Keratinocyte (primary cell): ENCODE data around the gene CD14. TPM values are rescaled to one million over a fixed set of nuclear protein-coding genes. Genes with fewer than 3 reads are reported as not detected.

Experiments
- DNase-seq: peaks from one replicate; pipeline ENCODE4 v3.0.0-alpha.2; 2011; ENCODE audit warnings: low read depth, missing footprints, low spot score
- FAIRE-seq: peaks from 2 replicates; lab custom pipeline; 2011; peaks lifted over from hg19 to GRCh38; lab: Jason Lieb, UNC
- H2AFZ ChIP-seq: 2 replicates; pipeline ENCODE4 v1.6.0; 2012; ENCODE audit warnings: low read length, control low read depth, inconsistent platforms; ENCODE audit not compliant: control insufficient read depth
- H3K27ac ChIP-seq: 2 replicates; pipeline ENCODE4 v1.5.1; 2011; ENCODE audit warnings: low read length; ENCODE audit not compliant: control insufficient read depth, insufficient read depth
- H3K27me3 ChIP-seq: 3 replicates; pipeline ENCODE4 v1.6.0; 2011; ENCODE audit warnings: low read length; ENCODE audit not compliant: control insufficient read depth, insufficient read depth; ENCODE audit errors: extremely low read depth
- H3K36me3 ChIP-seq, 2 experiments: 2 replicates in 1 of 2; 3 replicates in 1 of 2; pipeline ENCODE4 v1.5.1; 2011; ENCODE audit warnings: low read length in 2 of 2, mild to moderate bottlenecking in 1 of 2; ENCODE audit not compliant: control insufficient read depth in 2 of 2, insufficient read depth in 2 of 2; ENCODE audit errors: extremely low read depth in 1 of 2
- H3K4me1 ChIP-seq: 3 replicates; pipeline ENCODE4 v1.5.1; 2011; ENCODE audit warnings: low read length; ENCODE audit not compliant: control insufficient read depth, insufficient read depth; ENCODE audit errors: extremely low read depth
- H3K4me2 ChIP-seq: 3 replicates; pipeline ENCODE4 v1.6.0; 2011; ENCODE audit warnings: low read depth, low read length; ENCODE audit not compliant: control insufficient read depth, insufficient read depth; ENCODE audit errors: extremely low read depth
- H3K4me3 ChIP-seq, 3 experiments: fragments of 200-600 bp in 1 of 3; sonication (generic) in 1 of 3; 2 replicates in 2 of 3; 3 replicates in 1 of 3; pipeline ENCODE4 v1.5.1; 2011 to 2016; ENCODE audit warnings: low read length in 3 of 3, mild to moderate bottlenecking in 3 of 3, control low read depth in 2 of 3, inconsistent platforms in 1 of 3, low read depth in 1 of 3, mixed read lengths in 1 of 3, mixed run types in 1 of 3, moderate library complexity in 1 of 3; ENCODE audit not compliant: control insufficient read depth in 2 of 3, insufficient read depth in 2 of 3; ENCODE audit errors: extremely low read depth in 1 of 3
- H3K79me2 ChIP-seq: 2 replicates; pipeline ENCODE4 v1.6.0; 2012; ENCODE audit warnings: low read length; ENCODE audit not compliant: control insufficient read depth, insufficient read depth
- H3K9ac ChIP-seq: 3 replicates; pipeline ENCODE4 v1.6.0; 2011; ENCODE audit warnings: low read length; ENCODE audit not compliant: control insufficient read depth, insufficient read depth; ENCODE audit errors: extremely low read depth
- H3K9me1 ChIP-seq: 3 replicates; pipeline ENCODE4 v1.6.0; 2011; ENCODE audit warnings: low read length; ENCODE audit not compliant: control insufficient read depth, insufficient read depth; ENCODE audit errors: extremely low read depth
- H3K9me3 ChIP-seq: 2 replicates; pipeline ENCODE4 v1.5.1; 2012; ENCODE audit warnings: low read depth, low read length; ENCODE audit not compliant: control insufficient read depth
- H4K20me1 ChIP-seq: 3 replicates; pipeline ENCODE4 v1.6.0; 2011; ENCODE audit warnings: low read length; ENCODE audit not compliant: control insufficient read depth, insufficient read depth; ENCODE audit errors: extremely low read depth
- dilution Hi-C: fragments of 300-500 bp; cut with MboI; formaldehyde crosslinking; loops from one replicate; pipeline ENCODE4 v1.7.0; 2020; ENCODE audit warnings: low sequenced_read_pairs; ENCODE audit not compliant: extremely low pct_ligation_motif_present
- polyA plus RNA-seq, 5 experiments: library from polyadenylated mRNA; depleted of rRNA in 3 of 5; stranded (reverse) in 3 of 5; stranded (forward) in 1 of 5; unstranded in 1 of 5; fragments of >200 nt; gene quantifications; 1 replicate in 1 of 5; 2 replicates in 3 of 5; 3 replicates in 1 of 5; pipeline versions ENCODE4 v1.2.1 to v1.2.3, GENCODE V29; 2011 to 2012; ENCODE audit warnings: missing spikeins in 2 of 5, low read depth in 1 of 5, low replicate concordance in 1 of 5
- TF ChIP-seq, protein P1 (sequence below), 3 experiments: IDR thresholded peaks in 1 of 3; conservative IDR thresholded peaks in 1 of 3; optimal IDR thresholded peaks in 1 of 3; 2 replicates in 2 of 3; 3 replicates in 1 of 3; pipeline versions ENCODE3 to v1.5.1; 2011; ENCODE audit warnings: low read length in 3 of 3, mild to moderate bottlenecking in 3 of 3, moderate library complexity in 2 of 3, control low read depth in 1 of 3, inconsistent platforms in 1 of 3; ENCODE audit not compliant: insufficient read depth in 2 of 3; ENCODE audit errors: extremely low read depth in 1 of 3

Gene CD14
- polyA plus RNA-seq, 1 donor (not counting 4 experiments of a cell fraction or from before 2014, with no cell fraction given): 0.18 TPM

DNA sequence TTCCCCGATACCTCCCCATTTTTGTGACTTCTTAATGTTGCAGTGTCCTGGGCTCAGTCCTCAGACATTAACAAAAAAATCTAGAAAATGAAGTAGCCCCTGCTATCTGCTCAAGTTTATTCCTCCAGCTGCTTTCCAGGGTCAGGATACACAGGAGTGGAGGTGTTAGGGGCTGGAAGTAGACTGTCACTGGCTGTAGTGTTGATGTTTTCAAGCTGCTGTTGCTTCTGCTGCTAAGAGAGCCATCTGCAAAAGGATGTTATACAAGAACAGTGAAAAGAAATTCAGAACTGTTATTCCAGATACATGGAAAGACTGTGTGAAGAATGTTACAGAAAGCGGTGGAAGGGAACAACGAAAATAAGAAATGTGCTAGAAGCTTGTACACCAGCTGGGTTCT, 10.7 kb downstream of the CD14 start:
- dilution Hi-C loops: no loop called here

DNA sequence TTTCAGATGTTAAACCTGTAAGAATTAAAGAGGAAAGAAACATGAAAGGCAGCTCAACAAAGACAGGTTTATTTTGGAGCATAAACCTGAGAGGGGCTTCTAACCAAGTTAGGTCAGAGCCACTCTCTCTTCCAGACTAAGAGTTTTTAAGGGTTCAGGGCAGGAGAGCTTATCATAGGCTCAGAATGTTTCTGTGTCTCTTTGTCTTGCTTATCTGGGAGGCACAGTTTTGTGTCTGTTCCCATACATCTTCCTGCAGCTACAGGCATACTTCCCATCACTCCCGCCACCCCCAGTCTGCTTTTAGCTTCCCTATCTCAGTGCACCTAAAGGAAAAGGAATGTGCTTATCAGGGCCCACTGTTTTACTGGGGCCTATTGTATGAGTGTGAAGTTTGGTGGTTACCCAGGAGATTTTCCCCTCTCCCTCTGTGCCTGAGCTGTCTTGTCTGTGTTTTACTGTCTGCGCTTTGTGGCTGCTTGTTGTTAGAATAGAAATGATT, 21.9 kb downstream of the CD14 start:
- FAIRE-seq: no peak
- Histone ChIP-seq H3K9me3 (no peaks in the 10 kb centered on the region), H3K27me3 (no peaks in the 10 kb centered on the region), H3K79me2 (no peaks in the 10 kb centered on the region), H4K20me1 (no peaks in the 10 kb centered on the region), H3K4me1 (peaks cover 8% of the 10 kb centered on the region), H3K36me3 (no peaks in the 10 kb centered on the region), H3K27ac (no peak overlapping the region), H2AFZ (no peak overlapping the region), H3K4me2 (no peak overlapping the region), H3K9me1 (no peaks in the 10 kb centered on the region), H3K4me3 (no peak overlapping the region), H3K9ac (no peak overlapping the region)
- dilution Hi-C loops: no loop called here
- no peak for DNase-seq
- TF ChIP-seq, protein P1, sequence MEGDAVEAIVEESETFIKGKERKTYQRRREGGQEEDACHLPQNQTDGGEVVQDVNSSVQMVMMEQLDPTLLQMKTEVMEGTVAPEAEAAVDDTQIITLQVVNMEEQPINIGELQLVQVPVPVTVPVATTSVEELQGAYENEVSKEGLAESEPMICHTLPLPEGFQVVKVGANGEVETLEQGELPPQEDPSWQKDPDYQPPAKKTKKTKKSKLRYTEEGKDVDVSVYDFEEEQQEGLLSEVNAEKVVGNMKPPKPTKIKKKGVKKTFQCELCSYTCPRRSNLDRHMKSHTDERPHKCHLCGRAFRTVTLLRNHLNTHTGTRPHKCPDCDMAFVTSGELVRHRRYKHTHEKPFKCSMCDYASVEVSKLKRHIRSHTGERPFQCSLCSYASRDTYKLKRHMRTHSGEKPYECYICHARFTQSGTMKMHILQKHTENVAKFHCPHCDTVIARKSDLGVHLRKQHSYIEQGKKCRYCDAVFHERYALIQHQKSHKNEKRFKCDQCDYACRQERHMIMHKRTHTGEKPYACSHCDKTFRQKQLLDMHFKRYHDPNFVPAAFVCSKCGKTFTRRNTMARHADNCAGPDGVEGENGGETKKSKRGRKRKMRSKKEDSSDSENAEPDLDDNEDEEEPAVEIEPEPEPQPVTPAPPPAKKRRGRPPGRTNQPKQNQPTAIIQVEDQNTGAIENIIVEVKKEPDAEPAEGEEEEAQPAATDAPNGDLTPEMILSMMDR (optimal IDR thresholded peaks at IDR 0.05 in 1 of 3, IDR thresholded peaks at IDR 0.05 in 1 of 3, conservative IDR thresholded peaks at IDR 0.05 in 1 of 3; ENCODE audit: extremely low read depth in 1 of 3, insufficient read depth in 2 of 3, low read length in 3 of 3): no peak

More for the DNA sequence above, 10.7 kb downstream of the CD14 start:
- Histone ChIP-seq H3K4me2 (no peak overlapping the region), H3K27ac (no peak overlapping the region), H3K9ac (no peak overlapping the region), H3K27me3 (no peaks in the 10 kb centered on the region), H3K9me1 (no peaks in the 10 kb centered on the region), H4K20me1 (no peaks in the 10 kb centered on the region), H3K4me1 (no peaks in the 10 kb centered on the region), H3K79me2 (no peaks in the 10 kb centered on the region), H3K4me3 (no peak overlapping the region), H3K9me3 (no peaks in the 10 kb centered on the region), H3K36me3 (no peaks in the 10 kb centered on the region), H2AFZ (no peak overlapping the region)
- DNase-seq (no peak), FAIRE-seq (no peak)
- TF ChIP-seq, protein P1 (optimal IDR thresholded peaks at IDR 0.05 in 1 of 3, IDR thresholded peaks at IDR 0.05 in 1 of 3, conservative IDR thresholded peaks at IDR 0.05 in 1 of 3; ENCODE audit: extremely low read depth in 1 of 3, insufficient read depth in 2 of 3, low read length in 3 of 3): no peak
